ENCODE data around the gene FRMD4A.

Gene FRMD4A

DNA sequence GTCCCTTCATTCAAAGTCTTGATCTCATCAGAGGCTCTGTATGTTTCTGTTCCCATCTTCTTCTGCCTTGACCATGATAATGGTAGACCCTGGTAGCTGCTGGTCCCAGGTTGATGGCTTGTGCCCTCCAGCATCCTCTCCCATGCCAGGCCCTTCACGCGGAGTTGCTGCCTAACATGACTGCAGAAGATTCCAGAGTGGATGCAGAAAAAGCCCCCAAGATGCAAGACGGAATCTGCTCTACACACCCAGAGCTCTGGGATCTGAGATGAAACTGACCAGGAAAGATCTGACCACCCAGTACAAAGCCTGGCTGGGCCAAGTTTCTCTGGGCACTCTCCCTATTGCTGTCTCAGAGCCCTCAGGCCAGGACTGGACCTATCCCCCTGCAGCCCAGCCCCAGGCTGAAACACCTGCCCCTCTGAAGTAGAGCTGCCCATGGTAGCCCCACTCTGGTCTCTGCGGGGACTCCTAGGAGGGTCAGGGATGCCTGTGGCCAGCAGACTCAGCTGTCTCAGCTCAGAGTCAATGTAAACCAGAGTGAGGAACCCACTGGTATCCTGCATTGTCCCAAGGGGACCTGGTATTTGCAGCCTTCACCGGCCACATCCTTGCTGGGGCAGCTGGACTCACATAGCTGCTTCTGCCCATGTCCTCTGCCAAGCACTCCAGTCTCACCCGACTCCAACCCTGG is 9.5 kb upstream of the FRMD4A start:
- DNase-seq (ENCODE audit: low read depth in 2 of 2): no peak

DNA sequence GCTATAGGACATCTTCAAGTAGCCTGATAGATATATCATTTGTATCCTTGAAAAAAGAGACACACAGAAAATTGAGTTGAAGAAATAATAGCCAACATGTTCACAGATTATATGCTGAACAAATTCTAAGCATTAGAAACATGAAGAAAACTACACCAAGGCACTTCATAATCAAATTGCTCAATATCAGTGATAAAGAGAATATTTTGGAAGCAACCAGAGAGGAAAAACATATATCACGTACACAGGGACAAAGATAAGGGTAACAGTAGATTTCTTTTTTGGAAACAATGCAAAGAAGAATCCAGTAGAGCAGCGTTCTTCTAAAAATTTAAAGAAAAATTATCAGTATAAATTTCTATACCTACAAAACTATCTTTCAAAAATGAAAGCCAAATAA is 6.0 kb upstream of the FRMD4A start:
- DNase-seq (ENCODE audit: low read depth in 2 of 2): no peak

DNA sequence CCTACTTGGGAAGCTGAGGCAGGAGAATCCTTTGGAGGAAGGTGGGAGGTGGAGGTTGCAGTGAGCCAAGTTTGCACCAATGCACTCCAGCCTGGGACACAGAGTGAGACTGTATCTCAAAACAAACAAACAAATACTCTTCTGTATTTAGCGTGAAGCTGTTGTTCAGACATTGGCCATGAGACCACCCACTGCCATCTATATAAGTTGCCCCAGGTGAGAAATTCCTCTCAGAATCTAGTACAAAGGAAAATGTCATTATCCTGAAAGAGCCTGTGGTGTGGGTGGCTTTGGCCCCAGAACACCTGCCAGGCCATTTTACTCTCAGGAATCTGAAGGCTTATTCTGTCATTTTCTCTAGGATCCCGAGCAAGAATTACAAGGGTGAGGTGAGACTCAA is 4.0 kb upstream of the FRMD4A start:
- DNase-seq (ENCODE audit: low read depth in 2 of 2): no peak

DNA sequence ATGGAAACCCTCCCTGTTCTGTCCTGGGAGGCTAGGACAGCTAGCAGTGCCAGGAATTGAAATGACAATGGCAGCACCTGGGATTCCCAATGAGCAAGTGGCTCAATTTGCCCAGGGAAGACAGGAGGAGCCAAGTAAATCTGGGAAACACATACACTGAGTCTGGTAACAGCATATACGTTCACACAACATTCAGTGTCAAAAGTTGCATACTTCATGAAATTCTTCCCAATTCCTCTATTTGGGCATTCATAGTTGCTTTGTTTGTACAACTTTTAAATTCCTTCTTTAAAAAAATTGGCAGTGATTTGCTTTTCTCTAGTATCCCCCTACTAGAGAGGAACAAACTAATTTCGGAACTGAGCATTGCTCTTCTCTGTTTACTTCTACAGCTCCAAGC is 2.9 kb upstream of the FRMD4A start:
- DNase-seq (ENCODE audit: low read depth in 2 of 2): no peak

DNA sequence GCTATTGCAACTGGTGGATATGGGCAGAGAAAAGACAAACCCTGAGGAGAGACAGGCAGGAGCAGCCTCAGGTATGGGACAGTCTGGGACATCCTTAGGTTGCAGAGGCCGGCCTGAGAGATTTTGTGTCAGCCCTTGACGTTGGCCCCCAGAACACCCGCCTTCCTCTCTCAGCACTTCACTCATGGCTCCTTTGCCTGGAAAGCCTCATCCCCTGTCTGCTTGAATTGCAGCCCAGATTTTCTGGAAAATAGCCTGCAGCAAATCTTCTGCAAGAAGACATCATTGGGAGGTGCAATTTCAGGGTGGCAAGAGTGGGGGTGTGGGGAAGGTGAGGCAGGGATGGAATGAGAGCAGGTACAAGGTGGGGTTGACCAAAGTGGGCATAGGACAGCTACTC is 2.2 kb upstream of the FRMD4A start:
- DNase-seq (ENCODE audit: low read depth in 2 of 2): no peak

DNA sequence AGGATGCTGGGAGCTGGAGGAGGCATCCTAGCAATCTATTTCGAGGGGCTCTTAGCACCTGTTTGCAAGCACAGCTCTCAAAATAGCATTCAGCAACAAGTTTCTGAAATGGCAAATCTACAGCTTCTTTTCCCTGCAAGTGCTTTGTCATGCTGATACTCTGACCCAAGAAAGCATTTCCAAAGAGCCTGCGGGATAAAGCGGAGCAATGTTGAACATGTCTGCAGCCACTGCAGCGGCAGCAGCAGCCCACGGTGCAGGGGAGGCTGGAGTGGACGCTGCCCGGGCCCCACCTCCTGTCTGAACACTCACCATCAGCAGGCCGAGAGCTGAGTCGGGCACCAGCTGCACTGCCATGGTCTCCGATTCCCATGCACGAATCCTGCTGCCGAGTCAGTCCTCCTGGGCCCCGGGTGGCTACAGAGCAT is 964 bp downstream of the FRMD4A start:
- DNase-seq (ENCODE audit: low read depth in 2 of 2): no peak

DNA sequence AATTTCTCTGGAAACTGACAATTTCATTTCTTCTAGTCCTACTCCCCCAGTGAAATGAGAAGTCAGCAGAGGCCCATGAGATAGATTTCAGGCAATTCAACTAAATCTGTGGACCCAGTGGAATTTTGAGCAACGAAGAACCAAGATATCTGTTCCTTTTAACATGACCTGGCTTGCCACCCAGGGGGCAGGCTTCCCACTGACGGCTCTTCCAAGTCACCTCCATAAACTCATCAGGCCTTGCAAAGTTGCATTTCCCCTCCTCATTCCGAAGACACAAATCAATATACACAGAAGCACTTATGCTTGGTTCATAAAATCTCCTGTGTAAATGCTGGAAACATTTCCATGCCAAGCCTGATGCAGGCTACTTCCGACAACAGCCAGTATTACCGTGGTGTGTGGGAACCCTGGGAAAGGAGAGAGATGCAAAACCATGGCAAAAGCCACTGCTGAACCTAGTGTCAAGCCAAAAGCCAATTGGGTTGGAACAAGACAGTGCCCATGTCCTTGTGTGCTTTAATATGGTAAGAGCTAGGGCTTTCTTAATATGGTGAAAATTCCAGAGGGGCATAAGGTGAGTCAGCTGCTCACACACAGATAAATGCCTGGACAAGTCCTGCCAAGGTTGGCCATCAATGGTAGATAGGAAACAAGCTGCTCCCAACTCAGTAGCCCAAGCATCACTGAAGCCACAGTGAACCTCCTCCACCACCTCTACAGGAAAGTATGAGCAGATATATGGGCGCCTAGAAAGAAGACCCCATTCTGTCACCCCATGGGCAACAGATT is 1.6 kb downstream of the FRMD4A start:
- no peak for DNase-seq (ENCODE audit: low read depth in 2 of 2)

GRCh38 chr10:14327527-14327926 is 3.2 kb downstream of the FRMD4A start:
- DNase-seq (ENCODE audit: low read depth in 2 of 2): no peak

DNA sequence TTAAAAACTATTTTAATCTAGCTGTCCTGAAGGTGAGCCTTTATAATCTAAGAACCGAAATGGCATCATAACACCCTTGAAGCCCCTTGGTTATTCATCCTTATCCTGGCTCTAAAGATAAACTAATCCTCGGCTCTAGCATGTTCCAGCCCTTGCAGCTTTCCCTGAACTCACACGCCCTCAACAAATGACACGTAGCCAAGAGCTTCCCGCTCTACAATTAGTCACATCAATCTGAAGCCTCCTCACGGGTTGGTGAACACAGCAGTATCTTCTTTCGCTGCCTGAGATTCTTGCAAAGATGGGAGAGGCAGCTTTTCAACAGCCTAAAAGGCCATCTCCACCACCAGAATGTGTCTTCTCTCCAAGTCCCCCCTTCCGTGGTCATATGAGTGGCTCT is 4.1 kb downstream of the FRMD4A start:
- no peak for DNase-seq (ENCODE audit: low read depth in 2 of 2)

- peak; percentile 47 to 48 for DNase-seq (ENCODE audit: low read depth in 2 of 2)
Measured at GRCh38 chr10:14325325-14325955, 5.3 kb downstream of the FRMD4A start.

- no peak for DNase-seq (ENCODE audit: low read depth in 2 of 2)
Measured at GRCh38 chr10:14322526-14323188, 8.1 kb downstream of the FRMD4A start.

GRCh38 chr10:14318007-14318406 is 12.7 kb downstream of the FRMD4A start:
- DNase-seq (ENCODE audit: low read depth in 2 of 2): no peak

GRCh38 chr10:14312014-14312413 is 18.7 kb downstream of the FRMD4A start:
- DNase-seq (ENCODE audit: low read depth in 2 of 2): no peak

DNA sequence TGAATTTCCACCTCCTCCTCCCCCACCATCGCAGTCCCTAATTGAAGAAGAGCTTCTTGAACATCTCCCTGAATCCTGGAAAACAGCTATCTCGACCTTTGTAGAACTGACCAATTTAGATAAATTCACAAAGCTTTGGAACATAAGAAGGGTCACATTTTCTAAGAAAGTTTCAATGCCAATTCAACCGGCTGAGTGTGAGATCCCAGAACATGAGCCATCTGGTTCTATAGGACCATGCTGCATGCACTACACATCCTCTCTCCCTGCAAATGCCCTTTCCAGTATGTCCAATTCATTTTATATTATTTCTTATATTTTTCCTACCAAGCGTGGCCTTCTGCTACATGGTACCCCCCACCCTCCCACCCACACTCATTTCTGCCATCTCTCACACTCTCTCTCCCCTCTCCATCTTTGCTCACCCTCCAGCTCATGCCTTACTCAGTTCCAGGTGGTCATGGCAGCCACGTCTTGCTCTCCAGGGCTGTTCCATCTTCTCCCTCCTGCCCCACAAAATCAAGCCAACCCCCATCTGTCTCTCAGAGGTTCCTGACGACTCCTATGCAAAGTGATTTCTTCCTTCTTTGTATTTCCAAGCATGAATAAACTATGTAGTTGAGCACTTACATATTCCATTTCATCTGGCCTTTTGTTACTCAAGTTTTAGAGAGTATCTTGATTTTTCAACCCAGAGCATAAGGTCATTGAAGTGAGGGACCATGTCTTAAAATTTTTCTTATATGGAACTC is 19.3 kb downstream of the FRMD4A start:
- no peak for DNase-seq (ENCODE audit: low read depth in 2 of 2)

GRCh38 chr10:14309593-14309992 is 21.1 kb downstream of the FRMD4A start:
- no peak for DNase-seq (ENCODE audit: low read depth in 2 of 2)

- DNase-seq (ENCODE audit: low read depth in 2 of 2): no peak
Measured at GRCh38 chr10:14306190-14306589, 24.5 kb downstream of the FRMD4A start.

DNA sequence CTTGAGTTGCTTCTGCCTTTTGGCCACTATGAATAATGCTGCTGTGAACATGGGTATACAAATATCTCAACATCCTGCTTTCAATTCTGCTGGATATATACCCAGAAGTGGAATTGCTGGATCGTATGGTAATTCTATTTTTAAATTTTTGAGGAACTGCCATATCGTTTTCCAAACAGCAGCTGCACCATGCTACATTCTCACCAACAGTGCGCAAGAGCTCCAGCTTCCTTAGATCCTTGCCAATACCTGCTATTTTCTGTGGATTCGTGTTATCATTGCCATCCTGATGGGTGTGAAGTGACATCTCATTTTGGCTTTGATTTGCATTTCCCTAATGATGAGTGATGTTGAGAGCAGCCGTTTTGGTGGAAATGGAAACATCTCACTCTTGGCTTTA is 26.7 kb downstream of the FRMD4A start:
- DNase-seq (ENCODE audit: low read depth in 2 of 2): no peak

GRCh38 chr10:14302035-14302434 is 28.7 kb downstream of the FRMD4A start:
- DNase-seq (ENCODE audit: low read depth in 2 of 2): no peak

DNA sequence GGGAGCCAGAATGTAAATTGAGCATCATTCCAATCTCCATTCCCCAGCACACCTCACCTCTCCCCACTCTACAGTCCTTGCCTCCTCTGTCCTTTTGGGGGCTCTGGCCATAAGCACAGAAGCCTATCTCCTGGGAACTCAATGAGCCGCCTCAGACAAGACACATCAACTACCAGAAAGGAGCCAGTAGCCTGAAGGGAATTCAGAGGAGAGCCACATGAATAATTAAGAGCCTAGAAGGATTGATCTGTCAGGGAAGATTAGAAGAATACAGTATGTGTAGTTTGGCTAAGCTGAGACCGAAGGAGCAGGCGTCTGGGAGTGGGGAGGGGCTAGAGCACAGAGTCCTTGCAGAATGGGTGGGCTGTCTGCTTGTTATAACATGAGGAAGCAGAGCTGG is 31.2 kb downstream of the FRMD4A start:
- no peak for DNase-seq (ENCODE audit: low read depth in 2 of 2)

GRCh38 chr10:14296065-14296709 is 34.5 kb downstream of the FRMD4A start:
- DNase-seq (ENCODE audit: low read depth in 2 of 2): no peak
